HCT116 (cell line): ENCODE data around the gene FANK1. TPM values are rescaled to one million over a fixed set of nuclear protein-coding genes. Genes with fewer than 3 reads are reported as not detected.

ENCODE experiments used
- ATAC-seq: fragments of 200-7000 bp; cut with Tn5 transposase; 2 replicates; pipeline ENCODE4 v1.9.1; 2020; ENCODE audit warnings: mild to moderate bottlenecking, moderate library complexity
- BruUV-seq: library from RNA; stranded (reverse); fragments of 400-500 nt; replicated peaks from 2 replicates; lab custom pipeline; 2021; lab: Mats Ljungman, UMichigan
- CTCF ChIA-PET: fragments of 300-600 bp; sonication (Branson Sonifier 250); formaldehyde crosslinking; loops from one replicate; lab custom pipeline; 2021; ENCODE audit warnings: antibody characterized with exemption; lab: Charles Lee
- POLR2A ChIA-PET: fragments of 300-600, 350-600 bp; sonication (Branson Sonifier 250); formaldehyde crosslinking; loops from one replicate; lab custom pipeline; 2021; ENCODE audit warnings: antibody characterized with exemption; lab: Charles Lee
- RAD21 ChIA-PET, 2 experiments: fragments of 300-600 bp; sonication (Branson Sonifier 250); formaldehyde crosslinking; loops; one replicate each; lab custom pipeline; 2023; ENCODE audit warnings: low total read pairs in 2 of 2; ENCODE audit not compliant: uncharacterized antibody in 2 of 2, unreplicated experiment in 2 of 2, low non-redundant PET in 1 of 2; lab: Charles Lee
- DNase-seq: peaks from one replicate; pipeline ENCODE4 v3.0.0-alpha.2; 2010; ENCODE audit warnings: low read depth, low spot score
- H2AFZ ChIP-seq: fragments of 200-600 bp; shearing (Covaris generic), sonication (generic); 2 replicates; pipeline ENCODE4 v1.6.1; 2017; ENCODE audit warnings: low read depth, mixed run types, mixed read lengths, antibody characterized with exemption, low read length; ENCODE audit not compliant: poor library complexity, severe bottlenecking
- H3K27ac ChIP-seq: 2 replicates; pipeline ENCODE4 v1.5.1; 2012; ENCODE audit warnings: low read depth, low read length
- H3K27me3 ChIP-seq: fragments of 200-600 bp; sonication (generic); 2 replicates; pipeline ENCODE4 v1.6.1; 2016; ENCODE audit warnings: mixed run types, low read length, mixed read lengths; ENCODE audit not compliant: insufficient read depth
- H3K36me3 ChIP-seq, 2 experiments: fragments of 200-500 bp in 1 of 2; fragments of 200-600 bp in 1 of 2; sonication (Bioruptor generic) in 1 of 2; sonication (generic) in 1 of 2; 2 replicates each; pipeline versions ENCODE4 v1.5.1 to v1.6.1; 2014 to 2016; ENCODE audit warnings: low read length in 2 of 2, inconsistent platforms in 1 of 2, mixed read lengths in 1 of 2, mixed run types in 1 of 2; ENCODE audit not compliant: insufficient read depth in 2 of 2, control insufficient read depth in 1 of 2
- H3K4me1 ChIP-seq, 2 experiments: fragments of 200-600 bp in 1 of 2; sonication (generic) in 1 of 2; 2 replicates each; pipeline versions ENCODE4 v1.5.1 to v1.6.1; 2012 to 2017; ENCODE audit warnings: low read length in 2 of 2, inconsistent platforms in 1 of 2, mild to moderate bottlenecking in 1 of 2, mixed read lengths in 1 of 2, mixed run types in 1 of 2, moderate library complexity in 1 of 2; ENCODE audit not compliant: insufficient read depth in 2 of 2, control insufficient read depth in 1 of 2
- H3K4me2 ChIP-seq: fragments of 200-600 bp; sonication (generic); 2 replicates; pipeline ENCODE4 v1.6.1; 2017; ENCODE audit warnings: mixed run types, low read length, mixed read lengths
- H3K4me3 ChIP-seq, 2 experiments: fragments of 200-600 bp in 1 of 2; sonication (generic) in 1 of 2; replicated peaks in 1 of 2; 2 replicates each; pipeline ENCODE4 v1.5.1; 2011 to 2016; ENCODE audit warnings: low read length in 2 of 2, control low read depth in 1 of 2, low read depth in 1 of 2, mild to moderate bottlenecking in 1 of 2, mixed read lengths in 1 of 2, mixed run types in 1 of 2
- H3K79me2 ChIP-seq: fragments of 200-600 bp; sonication (generic); 2 replicates; pipeline ENCODE4 v1.6.1; 2017; ENCODE audit warnings: mild to moderate bottlenecking, mixed run types, low read length, moderate library complexity, mixed read lengths; ENCODE audit not compliant: insufficient read depth
- H3K9ac ChIP-seq: fragments of 200-600 bp; sonication (generic); 2 replicates; pipeline ENCODE4 v1.6.1; 2016; ENCODE audit warnings: low read length, mixed read lengths
- H3K9me2 ChIP-seq: fragments of 200-600 bp; sonication (generic), shearing (Covaris generic); 2 replicates; pipeline ENCODE4 v1.6.1; 2017; ENCODE audit warnings: mixed run types, mild to moderate bottlenecking, moderate library complexity; ENCODE audit not compliant: insufficient read depth
- H3K9me3 ChIP-seq, 2 experiments: fragments of 200-500 bp in 1 of 2; fragments of 200-600 bp in 1 of 2; sonication (Bioruptor generic) in 1 of 2; sonication (generic) in 1 of 2; 2 replicates each; pipeline ENCODE4 v1.6.1; 2014 to 2017; ENCODE audit warnings: low read length in 2 of 2, mixed read lengths in 2 of 2, inconsistent platforms in 1 of 2, low read depth in 1 of 2, mild to moderate bottlenecking in 1 of 2, mixed run types in 1 of 2, moderate library complexity in 1 of 2; ENCODE audit not compliant: control insufficient read depth in 1 of 2, insufficient read depth in 1 of 2
- H4K20me1 ChIP-seq: fragments of 200-600 bp; sonication (generic), shearing (Covaris generic); 2 replicates; pipeline ENCODE4 v1.6.1; 2017; ENCODE audit warnings: mixed run types, mild to moderate bottlenecking, moderate library complexity; ENCODE audit not compliant: insufficient read depth
- CBX3 ChIP-seq: IDR thresholded peaks from 2 replicates; pipeline ENCODE4 v1.6.1; 2012; ENCODE audit warnings: low read depth
- EGR1 ChIP-seq: IDR thresholded peaks from 2 replicates; pipeline ENCODE4 v1.6.1; 2012; ENCODE audit warnings: low read depth
- ELF1 ChIP-seq: IDR thresholded peaks from 2 replicates; pipeline ENCODE4 v1.6.1; 2012; ENCODE audit warnings: low read depth, borderline replicate concordance
- EZH2phosphoT487 ChIP-seq: fragments of 200-600 bp; IDR thresholded peaks from 2 replicates; pipeline ENCODE4 v1.6.1; 2018; ENCODE audit warnings: antibody characterized with exemption, borderline replicate concordance
- FOSL1 ChIP-seq: IDR thresholded peaks from 2 replicates; pipeline ENCODE4 v1.6.1; 2012; ENCODE audit warnings: low read depth
- JUND ChIP-seq: IDR thresholded peaks from 2 replicates; pipeline ENCODE4 v1.6.1; 2012
- POLR2A ChIP-seq: IDR thresholded peaks from 2 replicates; pipeline ENCODE4 v1.7.0; 2011; ENCODE audit warnings: borderline replicate concordance; ENCODE audit not compliant: insufficient read depth, insufficient read length; ENCODE audit errors: extremely low read depth
- REST ChIP-seq: IDR thresholded peaks from 2 replicates; pipeline ENCODE4 v1.6.1; 2012; ENCODE audit warnings: low read depth
- SP1 ChIP-seq: IDR thresholded peaks from 2 replicates; pipeline ENCODE4 v1.6.1; 2012; ENCODE audit warnings: low read depth
- TCF7L2 ChIP-seq: IDR thresholded peaks from 2 replicates; pipeline ENCODE4 v1.7.0; 2011; ENCODE audit warnings: borderline replicate concordance, inconsistent platforms; ENCODE audit not compliant: insufficient read depth, insufficient read length; ENCODE audit errors: extremely low read depth
- YY1 ChIP-seq: IDR thresholded peaks from 2 replicates; pipeline ENCODE4 v1.6.1; 2011; ENCODE audit warnings: low read length, low read depth, moderate library complexity, mild to moderate bottlenecking; ENCODE audit not compliant: insufficient replicate concordance; ENCODE audit errors: extremely low read depth
- ZFX ChIP-seq: fragments of 450-650 bp; IDR thresholded peaks from 2 replicates; pipeline ENCODE4 v1.6.1; 2017
- ZNF274 ChIP-seq: fragments of 200-500 bp; sonication (Bioruptor generic); IDR thresholded peaks from 2 replicates; pipeline ENCODE4 v1.6.1; 2014; ENCODE audit warnings: mild to moderate bottlenecking, low read depth, low read length, inconsistent platforms
- intact Hi-C: fragments of 100-400 bp; cut with micrococcal nuclease; formaldehyde crosslinking; loops from 2 replicates; pipeline ENCODE4 v1.10.0; 2022
- total RNA-seq: library from RNA; stranded (reverse); gene quantifications from one replicate; pipeline ENCODE4 v1.2.1, GENCODE V29; 2021; ENCODE audit not compliant: unreplicated experiment
- TF ChIP-seq, protein P1 (sequence below): IDR thresholded peaks from 2 replicates; pipeline ENCODE4 v1.6.1; 2011; ENCODE audit warnings: mild to moderate bottlenecking, low read length, moderate library complexity; ENCODE audit not compliant: insufficient replicate concordance; ENCODE audit errors: extremely low read depth
- TF ChIP-seq, protein P2 (sequence below): IDR thresholded peaks from 2 replicates; pipeline ENCODE4 v1.6.1; 2012

Gene FANK1
- total RNA-seq, 1 experiment from 2014 or later: 5.4 TPM

GRCh38 chr10:126006906-126007305 is 110.5 kb downstream of the FANK1 start:
- DNase-seq: no peak
- no peak for ATAC-seq
- Histone ChIP-seq H3K27me3 (no peaks in the 10 kb centered on the region), H3K36me3 (no peaks in the 10 kb centered on the region), H4K20me1 (no peaks in the 10 kb centered on the region), H3K9me3 (no peaks in the 10 kb centered on the region), H3K4me3 (no peak overlapping the region), H2AFZ (no peak overlapping the region), H3K4me2 (no peak overlapping the region), H3K4me1 (no peaks in the 10 kb centered on the region), H3K79me2 (no peaks in the 10 kb centered on the region), H3K9ac (no peak overlapping the region)
- RAD21 ChIA-PET: no interaction called here
- intact Hi-C loops: no loop called here
- TF ChIP-seq POLR2A: no peak
- TF ChIP-seq, all 23 proteins: peak for 0
- ChIA-PET CTCF (no interaction called here), POLR2A (no interaction called here)
- no peaks in the 10 kb centered on the region for H3K9me2 ChIP-seq
- H3K27ac ChIP-seq: no peak overlapping the region
- no TSS peak for BruUV-seq

DNA sequence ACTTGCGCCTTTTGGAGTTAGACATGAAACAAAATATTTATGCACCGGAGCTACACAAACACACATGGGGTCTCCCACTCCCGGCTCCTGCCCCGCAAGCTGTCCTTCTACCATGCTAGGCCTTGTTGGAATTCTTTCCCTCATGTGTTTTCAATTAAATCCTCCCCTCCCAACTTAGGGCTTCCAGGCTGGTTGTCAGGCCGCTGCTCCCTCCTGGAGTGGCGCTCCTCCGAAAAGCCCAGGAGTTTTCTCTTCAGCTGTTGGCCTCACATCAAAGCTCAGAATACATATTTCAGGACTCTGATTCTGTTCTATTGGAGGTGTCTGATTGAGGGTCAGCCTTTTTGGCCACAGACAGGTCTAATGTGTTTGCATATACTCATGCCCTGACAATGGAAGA is 113.3 kb downstream of the FANK1 start:
- intact Hi-C loops: no loop called here
- CTCF ChIA-PET: no interaction called here
- H3K36me3 ChIP-seq: no peaks in the 10 kb centered on the region
- ATAC-seq: no peak
- POLR2A ChIA-PET: no interaction called here
- H3K27me3 ChIP-seq: no peaks in the 10 kb centered on the region
- TF ChIP-seq REST (no peak), SP1 (no peak), TCF7L2 (no peak), EZH2phosphoT487 (no peak), ZFX (no peak), ZNF274 (no peak), YY1 (no peak), ELF1 (no peak), FOSL1 (no peak), EGR1 (no peak), CBX3 (no peak), JUND (no peak)
- TF ChIP-seq, protein P1, sequence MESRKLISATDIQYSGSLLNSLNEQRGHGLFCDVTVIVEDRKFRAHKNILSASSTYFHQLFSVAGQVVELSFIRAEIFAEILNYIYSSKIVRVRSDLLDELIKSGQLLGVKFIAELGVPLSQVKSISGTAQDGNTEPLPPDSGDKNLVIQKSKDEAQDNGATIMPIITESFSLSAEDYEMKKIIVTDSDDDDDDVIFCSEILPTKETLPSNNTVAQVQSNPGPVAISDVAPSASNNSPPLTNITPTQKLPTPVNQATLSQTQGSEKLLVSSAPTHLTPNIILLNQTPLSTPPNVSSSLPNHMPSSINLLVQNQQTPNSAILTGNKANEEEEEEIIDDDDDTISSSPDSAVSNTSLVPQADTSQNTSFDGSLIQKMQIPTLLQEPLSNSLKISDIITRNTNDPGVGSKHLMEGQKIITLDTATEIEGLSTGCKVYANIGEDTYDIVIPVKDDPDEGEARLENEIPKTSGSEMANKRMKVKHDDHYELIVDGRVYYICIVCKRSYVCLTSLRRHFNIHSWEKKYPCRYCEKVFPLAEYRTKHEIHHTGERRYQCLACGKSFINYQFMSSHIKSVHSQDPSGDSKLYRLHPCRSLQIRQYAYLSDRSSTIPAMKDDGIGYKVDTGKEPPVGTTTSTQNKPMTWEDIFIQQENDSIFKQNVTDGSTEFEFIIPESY: no peak
- TF ChIP-seq, protein P2, sequence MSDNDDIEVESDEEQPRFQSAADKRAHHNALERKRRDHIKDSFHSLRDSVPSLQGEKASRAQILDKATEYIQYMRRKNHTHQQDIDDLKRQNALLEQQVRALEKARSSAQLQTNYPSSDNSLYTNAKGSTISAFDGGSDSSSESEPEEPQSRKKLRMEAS: no peak
- TF ChIP-seq, all 23 proteins: peak for 0
- Histone ChIP-seq H2AFZ (no peak overlapping the region), H4K20me1 (no peaks in the 10 kb centered on the region), H3K9me2 (no peaks in the 10 kb centered on the region), H3K9ac (no peak overlapping the region), H3K4me3 (no peak overlapping the region), H3K27ac (no peak overlapping the region), H3K4me2 (no peak overlapping the region), H3K4me1 (peaks cover 0 to 5% of the 10 kb centered on the region in 2 experiments; a peak in 1 of 4 replicates), H3K79me2 (no peaks in the 10 kb centered on the region), H3K9me3 (no peaks in the 10 kb centered on the region)
- DNase-seq: no peak
- RAD21 ChIA-PET: no interaction called here
- BruUV-seq: no TSS peak
